Measurements from ENCODE around the gene ALOX5. TPM values are rescaled to one million over a fixed set of nuclear protein-coding genes. Genes with fewer than 3 reads are reported as not detected.

The ALOX5 gene
- total RNA-seq, 2 donors from 2014 or later, result 21.2 to 35.0 TPM

DNA sequence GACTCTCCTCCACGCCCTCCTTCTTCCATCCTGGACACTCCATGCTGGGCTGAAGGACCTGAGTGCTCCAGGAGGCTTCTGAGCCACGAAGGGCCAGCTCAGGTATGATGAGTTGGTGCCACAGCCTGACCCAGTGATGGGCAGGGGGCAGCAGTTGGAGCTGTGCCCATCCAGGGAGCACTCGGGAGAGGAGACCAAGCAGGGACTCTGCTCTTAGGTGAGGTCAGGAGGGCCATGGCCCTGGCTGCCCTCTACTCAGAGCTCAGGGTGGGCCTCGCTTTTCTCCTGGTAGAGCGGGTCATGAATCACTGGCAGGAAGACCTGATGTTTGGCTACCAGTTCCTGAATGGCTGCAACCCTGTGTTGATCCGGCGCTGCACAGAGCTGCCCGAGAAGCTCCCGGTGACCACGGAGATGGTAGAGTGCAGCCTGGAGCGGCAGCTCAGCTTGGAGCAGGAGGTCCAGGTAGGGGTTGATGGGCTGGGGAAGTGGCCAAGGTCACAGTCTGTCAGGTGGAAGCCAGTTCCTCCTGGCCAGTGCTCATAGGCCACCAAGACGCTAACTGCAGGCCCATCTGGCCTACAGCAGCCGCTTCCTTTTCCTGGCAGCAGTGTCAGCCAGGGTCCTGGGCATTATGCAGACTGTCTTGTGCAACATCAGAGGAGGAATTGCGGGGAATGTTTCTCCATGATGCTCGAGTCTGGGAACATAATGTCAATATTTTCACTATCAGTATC, 50.8 kb downstream of the ALOX5 start:
- Histone ChIP-seq H3K36me3 (no peaks in the 10 kb centered on the region), H3K4me3 (no peak overlapping the region), H3K27me3 (replicated peaks; ENCODE audit: insufficient read depth) (peaks cover 2% of the 10 kb centered on the region), H3K4me1 (replicated peaks) (peaks cover 4% of the 10 kb centered on the region), H3K27ac (no peak overlapping the region), H3K9me3 (no peaks in the 10 kb centered on the region)
- intact Hi-C loops (cut with DNase I), result no loop called here
- 84% methylated on average over 15 of the region's 15 CpGs for WGBS
- no peak for TF ChIP-seq POLR2AphosphoS5 (IDR thresholded peaks at IDR 0.05)
- no peak for DNase-seq (ENCODE audit: low spot score)

DNA sequence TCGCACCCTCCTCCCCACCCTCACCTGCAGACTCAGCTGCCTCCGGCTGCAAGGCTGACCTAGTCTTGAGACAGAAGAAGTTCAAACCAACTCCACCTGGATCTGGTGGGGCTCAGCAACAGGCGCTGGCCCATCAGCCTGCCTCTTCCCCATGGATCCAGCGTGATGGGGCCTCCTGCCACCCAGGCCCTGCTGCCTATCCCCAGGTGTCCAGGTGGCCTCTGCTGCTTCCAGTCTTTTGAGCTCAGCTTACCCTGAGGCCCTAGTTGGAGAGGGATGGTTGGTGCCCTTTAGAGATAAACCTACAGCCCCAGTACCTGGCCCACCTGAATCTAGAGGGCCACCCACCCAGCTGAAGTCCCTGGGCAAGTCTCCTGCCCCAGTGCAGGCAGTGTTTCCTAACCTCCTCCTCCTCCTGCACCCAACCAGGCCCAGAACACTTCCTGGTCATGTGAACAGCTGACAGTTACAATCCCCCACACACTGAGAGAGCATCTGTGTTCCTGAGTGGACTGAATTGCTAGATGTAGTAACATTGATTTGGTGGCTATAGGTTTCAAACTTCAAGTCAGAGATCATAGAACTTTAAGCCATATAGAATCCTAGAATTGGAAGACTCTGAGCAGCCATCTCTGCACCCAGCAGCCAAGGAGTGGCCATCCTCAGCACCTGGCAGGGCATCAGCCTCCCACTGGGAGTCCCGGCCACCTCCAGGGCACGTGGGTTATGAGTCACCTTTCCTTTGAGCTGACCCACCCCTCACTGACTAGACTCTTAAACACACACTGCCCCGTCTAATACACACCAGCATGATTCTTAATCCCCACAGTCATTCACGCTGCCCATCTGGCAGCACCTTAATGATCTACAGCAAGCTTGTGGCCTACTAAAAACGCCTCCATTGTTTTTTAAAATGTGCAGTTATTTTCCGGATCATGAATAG, 51.9 kb downstream of the ALOX5 start:
- intact Hi-C loops (cut with DNase I), result no loop called here
- no peak for DNase-seq (ENCODE audit: low spot score)
- H3K4me3 ChIP-seq, result no peak overlapping the region
- no peaks in the 10 kb centered on the region for H3K36me3 ChIP-seq
- no peaks in the 10 kb centered on the region for H3K4me1 ChIP-seq (replicated peaks)
- no peaks in the 10 kb centered on the region for H3K9me3 ChIP-seq
- H3K27ac ChIP-seq, result no peak overlapping the region
- 78% methylated on average over 10 of the region's 10 CpGs for WGBS
- peaks cover 2% of the 10 kb centered on the region for H3K27me3 ChIP-seq (replicated peaks; ENCODE audit: insufficient read depth)
- TF ChIP-seq POLR2AphosphoS5 (IDR thresholded peaks at IDR 0.05) (no peak), POLR2A (IDR thresholded peaks at IDR 0.05) (no peak)
- TF ChIP-seq, protein P1, sequence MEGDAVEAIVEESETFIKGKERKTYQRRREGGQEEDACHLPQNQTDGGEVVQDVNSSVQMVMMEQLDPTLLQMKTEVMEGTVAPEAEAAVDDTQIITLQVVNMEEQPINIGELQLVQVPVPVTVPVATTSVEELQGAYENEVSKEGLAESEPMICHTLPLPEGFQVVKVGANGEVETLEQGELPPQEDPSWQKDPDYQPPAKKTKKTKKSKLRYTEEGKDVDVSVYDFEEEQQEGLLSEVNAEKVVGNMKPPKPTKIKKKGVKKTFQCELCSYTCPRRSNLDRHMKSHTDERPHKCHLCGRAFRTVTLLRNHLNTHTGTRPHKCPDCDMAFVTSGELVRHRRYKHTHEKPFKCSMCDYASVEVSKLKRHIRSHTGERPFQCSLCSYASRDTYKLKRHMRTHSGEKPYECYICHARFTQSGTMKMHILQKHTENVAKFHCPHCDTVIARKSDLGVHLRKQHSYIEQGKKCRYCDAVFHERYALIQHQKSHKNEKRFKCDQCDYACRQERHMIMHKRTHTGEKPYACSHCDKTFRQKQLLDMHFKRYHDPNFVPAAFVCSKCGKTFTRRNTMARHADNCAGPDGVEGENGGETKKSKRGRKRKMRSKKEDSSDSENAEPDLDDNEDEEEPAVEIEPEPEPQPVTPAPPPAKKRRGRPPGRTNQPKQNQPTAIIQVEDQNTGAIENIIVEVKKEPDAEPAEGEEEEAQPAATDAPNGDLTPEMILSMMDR (IDR thresholded peaks at IDR 0.05), result no peak

DNA sequence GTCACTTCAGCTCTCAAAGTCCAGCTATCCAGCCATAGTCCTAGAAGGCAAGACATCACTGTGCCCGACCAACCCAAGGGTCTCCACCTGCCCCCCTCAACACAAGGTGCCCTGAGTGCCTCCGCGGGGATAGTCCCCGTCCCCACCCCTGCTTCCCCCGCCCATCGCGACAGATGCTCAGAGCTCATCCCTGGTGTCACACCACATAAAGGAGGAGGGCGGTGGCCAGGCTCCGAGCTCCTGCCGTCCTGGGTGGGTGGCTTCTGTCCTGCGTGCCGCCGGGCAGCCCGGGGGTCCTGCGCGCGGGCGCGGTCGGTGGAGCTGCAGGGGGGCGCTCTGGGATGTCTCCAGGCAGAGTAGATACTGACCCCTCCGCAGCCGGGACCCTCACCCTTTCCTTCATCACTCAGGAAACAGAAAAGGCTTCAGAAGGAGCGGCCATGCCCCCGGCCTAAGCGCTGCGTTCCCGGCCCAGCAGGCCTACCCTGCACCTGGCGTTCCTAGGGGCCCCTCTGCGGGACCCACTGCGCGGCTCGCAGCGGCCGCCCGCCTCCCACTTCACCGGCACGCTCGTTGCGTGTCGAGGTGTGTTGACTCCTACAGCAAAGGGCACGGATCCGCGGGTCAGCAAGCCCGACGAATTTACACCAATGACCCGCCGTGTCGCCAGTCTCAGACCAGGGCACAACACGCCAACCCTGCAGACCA, 53.4 kb downstream of the ALOX5 start:
- no peak for TF ChIP-seq POLR2AphosphoS5 (IDR thresholded peaks at IDR 0.05)
- TF ChIP-seq POLR2A (IDR thresholded peaks at IDR 0.05), result no peak
- no peak overlapping the region for H3K4me3 ChIP-seq

DNA sequence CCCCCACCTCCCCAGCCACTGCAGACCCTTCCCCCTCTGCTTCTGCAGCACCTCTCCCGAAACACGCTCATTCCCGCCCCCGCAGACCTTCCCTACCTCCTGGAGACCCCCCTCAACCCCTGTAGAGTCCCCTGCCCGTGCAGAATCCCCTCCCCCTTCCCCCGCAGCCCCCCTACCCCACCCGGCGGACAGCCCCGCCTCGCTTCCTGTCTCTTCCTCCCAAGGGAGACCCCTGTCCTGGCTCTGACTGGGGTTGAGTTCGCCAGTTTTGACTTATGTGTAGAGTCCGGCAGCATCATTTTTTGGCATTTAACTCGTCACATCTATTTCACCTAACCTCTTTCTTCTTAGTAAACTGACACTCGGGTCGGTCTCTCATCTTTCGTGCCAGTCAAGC, 54.0 kb downstream of the ALOX5 start:
- Histone ChIP-seq H3K9me3 (no peaks in the 10 kb centered on the region), H3K4me3 (no peak overlapping the region), H3K4me1 (replicated peaks) (no peaks in the 10 kb centered on the region), H3K36me3 (no peaks in the 10 kb centered on the region), H3K27ac (no peak overlapping the region), H3K27me3 (replicated peaks; ENCODE audit: insufficient read depth) (peaks cover 2% of the 10 kb centered on the region)
- DNase-seq (ENCODE audit: low spot score), result no peak
- WGBS, result 14% methylated on average over 16 of the region's 16 CpGs
- TF ChIP-seq POLR2AphosphoS5 (IDR thresholded peaks at IDR 0.05) (no peak), POLR2A (IDR thresholded peaks at IDR 0.05) (no peak)
- TF ChIP-seq, protein P1 (IDR thresholded peaks at IDR 0.05), result no peak
- intact Hi-C loops (cut with DNase I), result no loop called here

More for the DNA sequence above, 53.4 kb downstream of the ALOX5 start:
- intact Hi-C loops (cut with DNase I), result no loop called here
- Histone ChIP-seq H3K27ac (no peak overlapping the region), H3K9me3 (no peaks in the 10 kb centered on the region), H3K36me3 (no peaks in the 10 kb centered on the region), H3K4me1 (replicated peaks) (no peaks in the 10 kb centered on the region), H3K27me3 (replicated peaks; ENCODE audit: insufficient read depth) (peaks cover 2% of the 10 kb centered on the region)
- no peak for DNase-seq (ENCODE audit: low spot score)
- 35% methylated on average over 50 of the region's 50 CpGs for WGBS

DNA sequence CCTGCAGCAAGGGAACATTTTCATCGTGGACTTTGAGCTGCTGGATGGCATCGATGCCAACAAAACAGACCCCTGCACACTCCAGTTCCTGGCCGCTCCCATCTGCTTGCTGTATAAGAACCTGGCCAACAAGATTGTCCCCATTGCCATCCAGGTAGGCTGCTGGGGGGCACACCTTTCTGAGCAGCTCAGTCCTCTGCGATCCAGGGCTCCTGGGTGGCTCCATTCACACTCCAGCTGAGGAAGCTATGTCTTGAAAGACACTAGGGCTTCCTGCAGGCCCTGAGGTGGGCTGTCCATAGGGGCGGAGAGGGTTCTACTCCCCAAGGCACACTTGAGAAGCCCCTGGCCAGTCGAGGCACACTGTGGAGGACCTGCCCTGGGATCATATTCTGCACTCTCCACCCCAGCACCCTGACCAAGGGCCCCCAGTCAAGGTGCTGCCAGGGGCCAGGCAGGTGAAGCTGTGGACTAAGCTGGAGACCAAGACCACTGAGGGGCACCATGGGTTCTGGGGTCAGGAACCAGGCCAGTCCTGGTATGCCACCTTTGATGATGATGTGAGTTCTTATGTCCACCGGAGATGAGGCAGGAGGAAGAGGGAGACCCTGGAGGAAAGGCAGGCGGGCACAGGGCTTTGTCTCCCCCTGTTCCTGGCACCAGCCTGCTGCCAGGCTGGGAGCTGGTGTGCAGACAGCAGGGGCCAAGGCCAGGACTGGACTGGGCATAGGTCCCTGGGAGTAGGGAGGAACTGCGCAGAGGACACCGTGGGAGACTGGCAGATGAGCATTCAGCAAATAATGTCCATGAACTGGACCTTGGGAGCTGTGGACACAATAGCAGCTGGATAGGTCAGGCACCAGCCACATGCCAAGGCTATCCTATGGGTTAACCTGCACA, 54.8 kb downstream of the ALOX5 start:
- Histone ChIP-seq H3K27ac (no peak overlapping the region), H3K4me3 (no peak overlapping the region), H3K36me3 (no peaks in the 10 kb centered on the region), H3K4me1 (replicated peaks) (no peaks in the 10 kb centered on the region), H3K9me3 (no peaks in the 10 kb centered on the region), H3K27me3 (replicated peaks; ENCODE audit: insufficient read depth) (peaks cover 2% of the 10 kb centered on the region)
- TF ChIP-seq POLR2AphosphoS5 (IDR thresholded peaks at IDR 0.05), result no peak
- no peak for TF ChIP-seq POLR2A (IDR thresholded peaks at IDR 0.05)
- TF ChIP-seq, protein P1 (IDR thresholded peaks at IDR 0.05), result no peak
- DNase-seq (ENCODE audit: low spot score), result no peak
- intact Hi-C loops (cut with DNase I), result no loop called here
- 85% methylated on average over 10 of the region's 10 CpGs for WGBS
